GM18868 (cell line): ENCODE data around the gene SEC14L6.
"Not testable (repeated sequence)": the region's sequence is repeated elsewhere in the genome, so short reads cannot be mapped to it uniquely, and the experiment has no call there.

Experiments used
- ATAC-seq: cut with Tn5 transposase; IDR thresholded peaks from one replicate; pipeline ENCODE4 v1.9.1; 2021; ENCODE audit warnings: mild to moderate bottlenecking, moderate library complexity; ENCODE audit not compliant: unreplicated experiment

Gene SEC14L6

DNA sequence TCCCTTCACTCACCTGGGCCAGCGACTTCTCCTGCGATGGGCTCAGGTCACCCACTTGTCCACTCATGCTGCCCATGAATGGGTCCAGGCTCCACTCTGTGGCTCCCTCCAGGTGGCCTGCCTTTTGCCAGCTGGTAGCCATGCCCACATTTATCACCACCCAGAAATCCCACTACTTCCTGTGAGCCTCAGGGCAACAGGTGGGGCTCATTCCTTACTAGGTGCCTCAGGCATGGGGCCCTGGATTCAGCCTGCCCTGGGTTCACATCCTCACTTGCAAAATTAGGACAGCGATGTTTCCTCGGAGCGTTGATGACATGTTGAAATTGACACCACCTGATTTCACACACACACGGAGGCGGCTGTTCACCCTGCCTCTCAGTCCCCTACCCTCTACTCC lies at the start of gene SEC14L6:
Gene SEC14L6 (minus strand): TSS at position 126 of the 400 bp plus-strand sequence. CDS start 59 bp downstream, at position 67.
- ATAC-seq: no peak

DNA sequence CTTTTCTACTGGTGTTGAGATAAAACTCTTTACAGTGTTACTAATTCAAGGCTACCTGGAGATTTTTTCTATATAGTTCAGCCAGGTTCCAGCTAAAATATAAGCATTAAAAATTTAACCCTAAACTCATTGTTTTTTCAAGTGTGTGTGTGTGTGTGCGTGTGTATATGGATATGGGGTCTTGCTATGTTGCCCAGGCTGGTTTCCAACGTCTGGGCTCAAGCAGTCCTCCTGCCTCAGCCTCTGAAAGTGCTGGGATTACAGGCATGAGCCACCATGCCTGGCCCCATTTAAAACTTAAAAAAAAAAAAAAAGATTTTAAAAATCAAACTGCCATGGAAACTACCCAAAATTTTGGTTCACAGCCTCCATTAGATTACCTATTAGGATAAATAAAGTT lies 49.7 kb upstream of the SEC14L6 start:
- ATAC-seq: no peak

DNA sequence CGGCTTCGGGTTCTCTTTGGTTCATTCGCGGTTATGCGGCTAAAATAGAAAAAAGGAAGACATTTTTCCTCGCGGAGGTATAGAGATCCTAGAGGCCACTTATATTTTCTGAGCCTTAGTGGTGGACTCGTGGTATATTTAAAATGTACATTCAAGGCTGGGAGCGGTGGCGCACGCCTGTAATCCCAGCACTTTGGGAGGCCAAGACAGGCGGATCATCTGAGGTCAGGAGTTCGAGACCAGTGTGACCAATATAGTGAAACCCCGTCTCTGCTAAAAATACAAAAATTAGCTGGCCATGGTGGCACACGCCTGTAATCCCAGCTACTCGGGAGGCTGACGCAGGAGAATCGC lies 45.8 kb upstream of the SEC14L6 start:
- ATAC-seq: not testable (repeated sequence)

DNA sequence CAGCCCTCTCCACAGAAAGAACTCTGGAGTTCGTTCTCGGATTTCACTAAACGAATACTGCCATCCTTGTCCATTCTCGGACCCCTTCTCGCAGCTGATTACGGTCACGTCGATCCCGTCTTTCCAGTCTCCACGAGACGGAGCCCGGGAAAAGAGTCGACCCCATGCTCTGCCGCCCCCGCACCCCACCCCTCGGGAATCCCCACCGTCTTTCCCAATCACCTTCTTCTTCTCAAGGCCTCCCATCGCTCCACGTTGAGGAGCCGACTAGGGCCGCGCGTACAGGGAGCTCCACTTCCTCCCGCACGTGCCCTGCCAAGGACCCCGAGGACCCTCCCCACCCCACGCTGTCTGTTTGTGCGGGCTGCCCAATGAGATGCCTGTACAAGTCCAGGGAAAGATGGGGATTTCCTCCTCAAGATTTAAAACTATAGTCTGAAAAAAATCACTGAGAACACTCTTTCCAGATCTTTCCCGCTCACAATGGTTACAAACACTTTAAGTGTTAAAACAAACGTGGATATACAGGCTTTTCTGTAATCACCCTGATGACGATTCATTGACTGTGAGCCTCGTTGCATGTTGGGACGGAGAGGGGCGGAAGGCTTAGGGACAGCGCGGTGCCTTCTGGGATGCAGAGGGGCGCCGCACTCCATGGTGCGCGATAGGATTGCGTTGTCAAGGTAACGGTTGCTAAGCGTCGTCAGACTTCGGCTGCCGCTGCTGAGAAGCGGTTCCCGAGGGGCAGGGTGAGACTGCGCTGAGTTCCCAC lies 45.2 kb upstream of the SEC14L6 start, which contains the start of gene PES1:
Gene PES1 (minus strand): TSS at position 323 of the 772 bp plus-strand sequence. CDS start 77 bp downstream, at position 246.
- ATAC-seq: peak; percentile 97

DNA sequence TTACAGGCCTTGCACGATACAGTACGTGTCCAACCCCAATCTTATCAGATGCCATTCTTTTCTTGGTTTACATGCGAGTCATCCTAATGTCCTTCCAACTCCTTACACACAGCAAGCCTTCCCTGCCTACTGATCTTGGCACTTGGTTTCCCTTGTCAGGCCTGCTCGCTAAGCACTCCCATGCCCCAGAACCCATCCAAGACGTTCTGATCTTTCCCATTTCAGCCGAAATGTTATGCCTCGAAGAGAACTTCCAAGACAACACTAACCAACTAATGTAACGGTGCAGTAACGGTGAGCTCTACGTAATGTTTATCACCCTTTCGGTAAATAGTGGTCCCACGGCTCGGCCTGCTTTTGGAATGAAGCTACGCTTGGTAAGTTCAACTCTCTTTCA lies 44.6 kb upstream of the SEC14L6 start:
- ATAC-seq: no peak

DNA sequence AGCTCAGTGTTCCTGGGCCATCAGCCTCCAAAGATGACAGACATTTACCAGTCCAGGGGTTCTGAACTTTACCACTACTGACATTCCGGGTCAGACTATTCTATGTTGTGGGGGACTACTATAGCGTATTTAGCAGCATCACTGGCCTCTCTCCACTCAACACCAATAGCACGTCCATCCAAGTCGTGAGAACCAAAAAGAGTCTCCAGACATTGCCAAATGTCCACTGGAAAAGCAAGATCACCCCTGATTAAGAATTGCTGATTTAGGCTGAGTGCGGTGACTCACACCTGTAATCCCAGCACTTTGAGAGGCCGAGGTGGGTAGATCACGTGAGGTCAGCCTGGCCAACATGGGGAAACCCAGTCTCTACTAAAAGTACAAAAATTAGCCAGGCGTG lies 39.9 kb upstream of the SEC14L6 start:
- no peak for ATAC-seq

DNA sequence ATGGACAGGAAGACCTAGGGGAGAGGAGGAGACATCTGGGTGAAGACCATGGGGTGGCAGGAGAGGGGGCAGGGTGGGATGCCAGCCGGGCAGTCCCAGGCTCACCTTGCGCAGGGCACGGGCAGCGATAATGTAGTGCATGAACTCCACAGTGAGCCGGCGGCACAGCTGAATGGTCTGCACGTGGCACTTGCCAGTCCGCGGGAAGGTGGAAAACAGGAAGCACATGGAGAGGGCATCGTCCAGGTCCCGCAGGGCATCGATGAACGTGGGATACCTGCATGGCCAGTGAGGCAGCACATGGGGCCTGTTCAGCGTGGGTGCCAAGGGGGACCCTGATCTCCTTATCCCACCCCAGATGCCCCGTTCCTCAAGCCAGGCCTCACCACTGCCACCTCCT lies 37.9 kb upstream of the SEC14L6 start:
- no peak for ATAC-seq

DNA sequence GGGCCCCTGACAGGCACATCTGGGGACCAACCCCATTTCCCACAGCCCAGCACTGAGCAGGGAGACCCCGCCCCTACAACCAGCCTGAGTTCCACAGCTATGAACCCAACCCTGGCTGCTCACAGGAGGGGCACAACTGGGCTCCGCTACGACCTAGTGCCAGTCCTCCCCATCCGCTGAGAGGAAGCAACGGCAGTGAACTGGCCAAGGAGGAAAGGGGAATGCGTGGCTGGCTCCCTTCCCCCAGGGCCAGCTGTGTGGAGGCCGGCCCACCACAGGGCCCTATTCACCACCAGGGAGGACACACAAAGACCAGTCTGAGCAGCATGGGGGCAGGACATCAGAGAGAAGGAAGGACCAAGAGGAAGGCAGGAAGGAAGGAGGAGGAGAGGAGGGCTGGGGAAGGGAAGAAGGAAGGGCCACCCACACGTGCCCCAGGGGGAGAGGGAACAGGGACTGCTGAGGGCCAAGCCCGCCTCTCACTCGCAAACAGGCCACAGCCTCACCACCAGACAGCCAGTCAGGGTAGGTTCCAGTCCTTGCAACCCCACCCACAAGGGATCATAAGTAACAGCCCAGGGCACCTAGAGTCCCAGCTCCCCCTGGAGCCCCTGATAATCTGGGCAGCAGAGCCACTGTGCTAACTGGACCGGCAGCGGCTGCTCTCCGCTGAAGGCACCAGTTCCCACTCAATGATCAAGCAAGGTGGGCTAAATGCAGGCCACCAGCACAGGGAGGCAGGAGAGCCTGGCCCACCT lies 36.4 kb upstream of the SEC14L6 start:
- ATAC-seq: no peak

DNA sequence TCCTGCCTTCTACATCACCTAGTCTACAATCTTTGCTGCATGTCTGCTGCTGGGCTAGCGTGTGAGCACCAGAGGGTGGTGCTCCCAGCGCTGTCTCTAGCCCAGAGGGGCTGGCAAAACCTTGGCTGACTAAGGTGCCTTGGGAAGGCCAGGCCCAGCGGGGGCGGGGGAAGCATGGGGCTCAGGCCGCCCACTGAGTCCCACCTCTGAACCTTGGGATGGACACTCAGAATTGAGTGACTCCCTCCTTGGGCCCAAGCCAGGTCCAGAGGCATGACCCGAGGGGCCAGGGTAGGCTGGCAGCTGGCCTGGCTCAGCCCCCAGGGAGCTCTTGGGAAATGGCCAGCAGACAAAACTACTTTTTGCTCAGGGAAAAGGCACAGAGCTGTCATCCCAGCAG lies 35.5 kb upstream of the SEC14L6 start:
- ATAC-seq: no peak

DNA sequence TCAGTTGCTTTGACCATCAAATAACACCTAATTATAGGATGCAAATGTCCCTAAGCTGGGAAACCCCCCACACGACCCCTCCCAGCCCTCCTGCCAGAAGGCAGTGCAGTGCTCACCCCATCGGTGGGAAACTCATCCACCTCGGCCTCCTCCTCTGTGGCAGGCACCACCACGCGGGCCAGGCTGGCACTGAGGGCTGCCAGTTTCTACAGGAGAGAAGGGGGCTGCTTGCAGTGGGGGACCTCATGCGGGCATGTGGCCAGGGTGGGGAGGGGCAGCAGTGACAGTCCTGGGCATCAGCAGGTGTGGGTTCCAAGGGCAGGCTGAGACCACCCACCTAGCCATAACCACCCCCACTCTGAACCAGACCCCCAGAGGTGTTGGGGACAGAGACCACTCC lies 34.4 kb upstream of the SEC14L6 start:
- no peak for ATAC-seq

DNA sequence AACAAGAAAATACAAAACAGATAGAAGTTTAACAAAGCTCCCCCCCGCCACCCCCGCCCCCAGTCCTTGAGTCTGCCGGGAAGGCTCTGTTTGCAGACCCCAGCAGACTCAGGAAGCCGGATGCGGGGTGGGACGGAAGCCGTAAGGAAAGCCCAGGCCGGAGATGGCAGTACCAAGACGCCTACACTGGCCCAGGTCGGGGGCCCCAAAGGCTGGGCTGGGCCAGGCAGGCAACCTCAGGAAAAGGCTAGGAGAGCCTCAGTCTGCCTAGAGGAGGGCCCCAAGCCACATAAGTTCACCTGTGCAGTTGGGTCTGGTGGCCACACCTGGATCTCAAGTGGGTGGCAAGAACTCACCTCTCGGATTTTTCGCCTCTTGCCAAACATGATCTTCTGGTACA lies 31.9 kb upstream of the SEC14L6 start:
- no peak for ATAC-seq

DNA sequence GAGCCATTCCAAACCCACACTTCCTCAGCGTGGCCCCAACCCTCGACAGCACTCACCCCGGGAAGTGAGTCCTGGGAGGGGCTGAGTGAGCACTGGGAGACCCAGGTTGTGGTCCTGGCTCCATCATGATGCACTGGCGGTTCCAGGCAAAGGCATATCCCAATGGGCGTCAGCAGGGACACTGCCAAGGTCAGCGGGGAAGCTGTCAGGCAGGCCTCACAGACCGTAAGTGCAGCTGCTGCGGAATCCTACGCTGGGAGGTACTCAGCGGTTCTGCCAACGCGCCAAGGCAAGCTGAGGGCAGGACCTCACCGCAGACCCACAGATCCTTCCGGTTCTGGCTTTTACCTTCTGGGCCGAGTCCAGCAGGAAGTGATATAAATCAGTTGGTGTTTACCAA lies 29.3 kb upstream of the SEC14L6 start:
- ATAC-seq: no peak

DNA sequence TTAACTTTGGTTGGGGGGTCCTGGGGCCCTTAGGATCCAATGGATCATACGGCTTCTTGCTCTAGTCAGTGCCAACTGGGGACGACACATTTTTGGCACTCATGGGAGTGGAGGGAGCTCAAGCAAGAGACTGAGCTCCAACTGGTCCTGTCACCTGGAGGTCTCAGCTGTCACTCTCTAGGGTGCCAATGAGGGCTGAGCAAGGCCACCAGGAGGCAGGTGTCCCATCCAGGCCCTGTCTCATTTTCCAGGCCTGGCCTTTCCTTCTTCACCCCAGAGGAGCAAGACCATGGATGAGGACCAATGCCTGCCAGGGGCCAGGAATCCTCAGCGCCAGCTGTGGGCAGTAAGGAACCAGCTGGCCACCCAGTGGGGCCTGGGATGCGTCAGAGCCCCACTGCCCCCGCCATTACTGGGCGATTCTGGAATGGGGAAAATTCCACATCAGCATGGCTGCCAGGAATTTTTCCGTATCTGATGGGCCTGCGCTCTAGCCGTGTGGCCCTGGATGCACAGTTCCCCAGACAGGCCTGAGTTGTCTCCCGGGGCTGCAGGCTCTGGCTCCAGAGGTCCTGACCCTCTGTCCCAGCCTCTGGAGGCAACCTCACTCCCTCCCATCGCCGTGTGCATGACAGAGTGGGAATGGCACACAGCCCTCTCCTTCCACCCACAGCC lies 28.6 kb upstream of the SEC14L6 start:
- no peak for ATAC-seq

DNA sequence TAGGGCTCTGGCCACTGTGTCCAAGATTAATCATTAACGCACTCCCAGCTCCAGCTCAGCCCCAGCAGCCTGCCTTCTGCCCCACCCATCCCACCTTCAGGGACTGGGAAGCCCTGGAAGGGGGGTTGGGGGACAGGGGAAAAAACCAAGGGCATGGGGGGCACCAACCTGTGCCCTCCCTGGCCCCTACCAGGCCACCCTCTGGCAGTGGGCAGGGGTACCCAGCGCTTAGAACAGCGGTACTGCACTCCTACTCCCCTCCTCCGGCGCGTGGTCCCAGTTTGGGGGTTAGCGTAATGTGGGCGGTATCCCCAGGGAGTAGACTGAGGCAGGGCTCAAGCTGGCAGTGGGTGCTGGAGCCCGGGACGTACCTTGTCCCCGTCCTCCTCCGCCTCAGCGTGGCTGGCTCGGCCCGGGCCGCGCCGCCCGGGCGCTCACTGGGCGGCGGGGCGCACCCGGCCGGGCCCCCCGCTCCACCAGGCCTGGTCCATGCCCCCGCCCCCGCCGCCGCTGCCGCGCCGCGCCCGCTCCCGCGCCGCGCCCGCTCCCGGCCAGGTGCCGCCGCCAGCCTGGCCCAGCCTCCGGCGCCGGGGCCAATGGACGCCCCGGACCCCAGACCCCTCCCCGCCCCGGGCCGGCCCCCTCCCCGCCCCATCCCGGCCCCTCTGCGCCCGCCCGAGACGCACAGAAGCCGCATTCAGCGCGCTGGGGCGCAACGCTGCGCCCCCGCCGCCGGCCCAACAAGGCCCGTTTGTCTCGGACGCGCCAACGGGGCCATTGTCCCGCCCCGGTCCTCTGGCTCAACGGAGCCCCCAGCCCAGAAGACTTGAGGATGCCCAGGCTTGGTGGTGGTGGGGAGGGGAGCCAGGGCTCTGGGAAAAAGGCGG lies 27.8 kb upstream of the SEC14L6 start, which contains the start of gene GAL3ST1:
Gene GAL3ST1 (minus strand): TSS at position 571 of the 887 bp plus-strand sequence. CDS start 17,273 bp downstream, outside the sequence.
- ATAC-seq: no peak

DNA sequence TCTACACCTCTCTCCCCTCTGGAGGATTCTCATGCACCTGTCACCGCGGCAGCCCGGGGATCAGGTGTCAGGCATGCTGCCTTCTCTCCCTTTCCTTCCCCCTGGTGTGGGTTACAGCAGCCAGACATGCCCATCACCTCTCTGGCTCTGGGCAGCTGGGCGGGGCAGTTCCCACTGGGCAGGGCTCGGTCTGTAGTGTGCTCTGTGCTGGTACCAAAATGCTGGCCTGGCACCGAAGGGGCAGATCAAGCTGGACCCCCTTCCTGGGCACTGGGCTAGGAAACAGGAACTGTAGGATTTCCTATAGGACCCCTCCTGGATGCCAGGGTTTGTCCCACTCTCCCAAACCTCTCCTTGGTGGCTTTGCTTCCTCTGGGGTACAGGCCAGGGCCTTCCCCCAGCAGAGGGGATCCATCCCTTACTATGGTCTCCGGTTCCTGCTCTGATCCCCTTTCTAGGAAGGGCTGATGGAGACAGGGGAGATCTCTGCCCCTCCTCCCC lies 27.1 kb upstream of the SEC14L6 start:
- ATAC-seq: no peak

DNA sequence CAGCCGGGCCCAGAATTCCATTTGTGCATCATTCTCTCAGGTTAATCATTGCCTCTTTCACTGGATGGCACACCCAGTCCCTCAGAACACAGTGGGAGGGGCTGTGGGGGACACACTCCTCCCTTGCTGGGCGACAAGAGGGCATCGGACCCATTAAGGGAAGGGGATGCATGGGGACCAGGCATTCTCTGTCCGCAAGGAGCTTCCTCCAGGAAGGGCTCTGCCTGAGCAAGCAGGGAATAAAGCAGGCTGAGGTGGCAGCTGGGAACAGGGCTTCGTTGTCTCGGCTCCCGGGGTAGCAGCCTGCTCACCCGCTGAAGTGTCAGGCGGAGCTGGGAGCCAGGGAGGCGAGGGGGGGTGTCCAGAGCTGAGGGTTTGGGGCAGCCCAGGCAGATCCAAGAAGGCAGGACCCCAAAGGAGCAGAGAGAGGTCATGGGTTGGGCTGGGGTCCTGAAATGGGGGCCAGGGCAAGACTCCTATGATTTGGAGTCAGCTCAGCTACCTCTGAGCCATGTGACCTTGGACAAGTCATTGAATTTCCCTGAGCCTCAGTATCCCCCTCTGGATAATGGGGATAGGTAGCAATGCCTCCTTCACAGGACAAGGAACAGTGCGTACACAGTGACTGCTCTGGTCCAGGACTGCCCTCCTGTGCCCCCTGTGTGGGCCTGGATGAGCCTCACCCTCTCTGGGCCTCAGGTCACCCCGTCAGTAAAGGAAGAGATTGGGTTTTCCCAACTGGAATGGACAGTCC lies 26.5 kb upstream of the SEC14L6 start:
- no peak for ATAC-seq

DNA sequence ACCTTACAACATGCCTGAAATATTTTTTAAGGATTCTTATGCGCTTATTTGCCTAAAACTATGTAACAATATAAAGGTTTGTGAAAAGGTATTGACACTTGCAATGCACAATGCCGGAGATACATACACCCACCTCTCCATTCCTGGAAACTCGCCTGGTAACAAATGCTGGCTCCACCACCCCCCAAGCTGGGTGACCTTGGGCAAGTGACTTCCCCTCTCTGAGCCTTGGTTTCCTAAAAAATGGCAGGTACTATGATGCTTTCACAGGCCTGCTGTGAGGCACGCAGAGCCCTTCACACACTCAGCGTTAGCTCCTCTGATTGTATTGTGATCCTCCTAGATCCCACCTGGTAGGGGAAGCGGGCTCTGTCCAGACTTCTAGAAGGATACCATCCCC lies 25.7 kb upstream of the SEC14L6 start:
- no peak for ATAC-seq

DNA sequence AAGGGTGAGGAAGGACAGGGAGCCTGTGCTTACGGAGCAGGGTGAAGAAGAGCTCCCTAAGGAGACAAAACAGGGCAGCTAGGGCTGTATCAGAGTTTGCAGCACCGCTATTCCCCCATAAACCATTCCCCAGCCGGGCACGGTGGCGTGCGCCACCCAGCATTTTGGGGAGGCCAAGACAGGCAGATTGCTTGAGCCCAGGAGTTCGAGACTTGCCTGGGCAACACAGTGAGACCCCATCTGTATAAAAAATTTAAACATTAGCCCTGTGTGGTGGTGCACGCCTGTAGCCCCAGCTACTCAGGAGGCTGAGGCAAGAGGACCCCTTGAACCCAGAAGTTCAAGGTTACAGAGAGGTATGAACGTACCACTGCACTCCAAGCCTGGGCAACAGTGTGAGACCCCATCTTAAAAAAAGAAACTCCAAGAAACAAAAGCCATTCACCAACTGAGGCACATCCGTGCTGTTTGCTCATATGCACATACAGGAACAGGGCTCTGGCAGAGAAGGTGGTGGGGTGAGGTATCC lies 23.2 kb upstream of the SEC14L6 start:
- no peak for ATAC-seq

DNA sequence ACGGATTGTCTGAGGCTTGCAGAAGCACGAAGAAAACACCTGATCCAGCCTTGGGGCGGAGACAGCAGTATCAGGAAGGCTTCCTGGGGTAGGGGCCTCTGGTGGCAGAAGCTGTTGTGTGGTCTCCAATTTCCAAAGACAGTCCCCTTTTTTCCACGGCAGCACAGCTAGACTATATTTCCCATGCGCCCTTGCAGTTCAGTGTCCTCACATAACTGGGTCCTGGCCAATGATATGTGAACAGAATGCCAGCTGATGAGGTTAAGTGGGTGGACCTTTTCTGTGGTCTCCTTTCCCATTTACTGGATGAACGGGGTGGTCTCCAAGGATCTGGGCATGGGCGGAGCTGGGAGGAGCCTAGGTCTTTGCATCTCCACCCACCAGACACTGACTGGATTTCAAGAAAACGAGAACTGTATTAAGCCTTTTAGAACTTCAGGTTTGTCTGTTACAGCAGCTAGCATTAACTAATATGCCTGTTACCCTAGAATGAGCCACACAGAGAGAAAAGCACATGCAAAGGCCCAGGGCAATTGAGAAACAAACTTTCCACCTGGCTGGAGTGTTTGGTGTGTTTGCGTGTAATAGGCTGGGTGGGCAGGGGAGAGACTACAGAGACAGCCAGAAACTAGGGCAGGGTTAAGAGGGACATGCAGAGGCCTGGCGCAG lies 21.7 kb upstream of the SEC14L6 start:
- no peak for ATAC-seq
